Activated naive CD8-positive, alpha-beta T cell treated with anti-CD3 and anti-CD28 coated beads for 36 hours (primary cell): ENCODE results near the gene BACE2. TPM values are rescaled to one million over a fixed set of nuclear protein-coding genes. Genes with fewer than 3 reads are reported as not detected.
"Not testable (repeated sequence)": the region's sequence is repeated elsewhere in the genome, so short reads cannot be mapped to it uniquely, and the experiment has no call there.

Experiments
- DNase-seq: peaks from one replicate; pipeline ENCODE4 v3.0.0; 2021
- H3K27ac Mint-ChIP-seq: one replicate; pipeline ENCODE4 v1.8.0; 2022; ENCODE audit warnings: mild to moderate bottlenecking, moderate library complexity, mixed read lengths
- H3K27me3 Mint-ChIP-seq: one replicate; pipeline ENCODE4 v1.8.0; 2022; ENCODE audit warnings: mild to moderate bottlenecking, mixed read lengths
- H3K36me3 Mint-ChIP-seq: one replicate; pipeline ENCODE4 v1.8.0; 2021; ENCODE audit warnings: mild to moderate bottlenecking, mixed read lengths
- H3K4me1 Mint-ChIP-seq: one replicate; pipeline ENCODE4 v1.8.0; 2021; ENCODE audit warnings: mixed read lengths
- H3K4me3 Mint-ChIP-seq: one replicate; pipeline ENCODE4 v1.8.0; 2022; ENCODE audit warnings: mild to moderate bottlenecking, moderate library complexity, mixed read lengths
- H3K9me3 Mint-ChIP-seq: one replicate; pipeline ENCODE4 v1.8.0; 2022; ENCODE audit warnings: mixed read lengths
- total RNA-seq, 2 experiments: library from RNA; stranded (reverse); gene quantifications; one replicate each; pipeline ENCODE4 v1.2.3, GENCODE V29; 2021

BACE2 gene
- total RNA-seq, 2 experiments from 2014 or later = 1.8 to 2.0 TPM

DNA sequence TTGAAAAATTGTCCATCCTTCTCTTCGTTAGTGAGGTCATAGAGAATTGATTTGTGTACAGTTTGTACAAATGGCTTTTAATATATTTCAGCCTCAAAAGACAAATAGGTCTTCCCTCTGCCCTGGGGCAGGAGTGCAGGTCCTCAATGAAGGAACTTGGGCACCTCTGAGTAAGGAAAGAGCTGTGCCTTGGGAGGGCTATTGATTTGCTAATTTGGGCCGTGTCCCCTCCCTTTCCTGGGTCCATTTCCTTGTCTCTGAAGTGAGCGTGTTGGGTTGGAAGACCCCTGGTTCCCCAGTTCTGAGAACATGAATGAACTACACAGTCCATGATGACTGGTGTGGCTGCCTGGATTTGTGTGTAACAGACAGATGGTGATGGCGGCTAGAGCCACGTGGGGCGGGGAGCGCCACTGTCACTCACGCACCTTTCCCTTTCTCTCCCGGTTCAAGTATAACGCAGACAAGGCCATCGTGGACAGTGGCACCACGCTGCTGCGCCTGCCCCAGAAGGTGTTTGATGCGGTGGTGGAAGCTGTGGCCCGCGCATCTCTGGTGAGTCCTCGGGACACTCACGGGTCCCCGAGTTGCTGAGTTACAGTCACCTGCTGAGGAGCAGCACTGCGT lies 77.7 kb downstream of the BACE2 start:
- Mint-ChIP-seq H3K36me3 (no peaks in the 10 kb centered on the region), H3K27ac (no peak overlapping the region), H3K4me1 (no peaks in the 10 kb centered on the region)

DNA sequence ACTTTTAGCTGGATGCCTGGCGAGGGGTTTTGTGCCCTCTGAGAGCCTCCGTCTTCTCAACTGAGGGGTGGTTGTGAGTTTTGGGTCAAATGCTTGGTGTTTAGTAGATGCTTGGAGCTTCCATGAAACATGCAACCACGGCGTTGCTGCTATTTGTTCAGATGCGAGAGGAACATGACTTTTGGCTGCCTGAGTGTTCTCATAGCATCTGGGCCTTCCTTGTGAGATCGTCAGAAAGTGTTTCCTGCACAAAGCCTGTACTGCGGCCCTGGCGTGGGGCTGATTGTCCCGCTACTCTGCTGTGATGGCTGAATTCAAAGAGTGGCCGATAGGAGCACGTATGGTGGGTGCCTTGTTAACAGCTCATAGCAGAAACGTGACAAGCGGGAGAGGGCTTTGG lies 78.8 kb downstream of the BACE2 start:
- Mint-ChIP-seq H3K27ac (no peak overlapping the region), H3K36me3 (no peaks in the 10 kb centered on the region), H3K9me3 (no peaks in the 10 kb centered on the region), H3K4me1 (no peaks in the 10 kb centered on the region), H3K4me3 (no peak overlapping the region), H3K27me3 (peaks cover 4% of the 10 kb centered on the region)
- DNase-seq = no peak

More for the DNA sequence above, 77.7 kb downstream of the BACE2 start:
- no peak for DNase-seq
- Mint-ChIP-seq H3K4me3 (no peak overlapping the region), H3K27me3 (peaks cover 4% of the 10 kb centered on the region), H3K9me3 (no peaks in the 10 kb centered on the region)

DNA sequence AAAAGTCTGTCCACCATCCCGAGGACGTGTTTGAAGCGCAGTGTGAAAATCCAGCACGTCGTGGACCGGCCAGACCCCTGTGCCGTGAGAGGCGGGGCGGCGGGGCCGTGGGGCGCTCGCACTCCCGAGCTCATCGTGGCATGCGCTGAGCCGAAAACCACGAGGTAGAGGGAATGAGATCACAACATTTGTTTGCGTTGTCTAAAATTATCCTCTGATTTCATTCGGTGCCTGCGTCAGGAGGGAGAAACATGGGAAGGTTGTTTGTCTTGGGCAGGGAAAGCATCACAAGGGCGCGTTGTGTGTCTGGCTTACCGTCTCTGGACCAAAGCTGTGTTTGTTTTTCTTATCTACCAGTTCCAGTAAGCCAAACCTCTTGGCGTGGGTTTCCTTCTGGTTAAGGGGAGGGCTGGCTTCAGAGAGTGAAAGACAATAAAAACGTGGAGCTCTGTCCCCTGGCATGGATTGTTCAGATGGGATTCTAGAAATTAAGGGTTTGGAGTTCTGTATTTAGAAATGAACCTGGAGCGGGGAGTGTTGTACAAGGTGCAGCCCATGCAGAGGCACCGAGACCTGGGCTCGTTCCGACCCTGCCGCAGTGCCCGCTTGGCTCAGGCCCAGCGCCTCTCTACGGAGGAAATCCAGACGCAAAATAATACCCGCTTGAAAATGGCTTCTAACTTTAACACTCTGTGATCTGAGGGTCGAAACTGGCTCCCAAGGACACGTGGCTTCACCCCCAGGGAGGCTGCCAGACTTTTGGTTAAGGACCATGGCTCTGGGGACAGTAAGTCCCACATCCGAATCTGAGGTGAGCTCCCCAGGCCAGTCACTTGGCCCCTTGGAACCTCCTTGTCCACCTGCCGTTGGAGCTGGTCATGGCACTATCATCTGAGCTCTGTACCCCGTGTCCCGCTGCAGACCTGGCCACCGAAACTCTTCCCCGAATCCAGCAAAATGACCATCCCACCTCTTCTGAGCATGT lies 79.9 kb downstream of the BACE2 start:
- H3K27me3 Mint-ChIP-seq = peaks cover 4% of the 10 kb centered on the region
- no peak overlapping the region for H3K4me3 Mint-ChIP-seq
- no peak for DNase-seq
- no peaks in the 10 kb centered on the region for H3K4me1 Mint-ChIP-seq
- H3K36me3 Mint-ChIP-seq = no peaks in the 10 kb centered on the region
- H3K27ac Mint-ChIP-seq = no peak overlapping the region
- no peaks in the 10 kb centered on the region for H3K9me3 Mint-ChIP-seq

DNA sequence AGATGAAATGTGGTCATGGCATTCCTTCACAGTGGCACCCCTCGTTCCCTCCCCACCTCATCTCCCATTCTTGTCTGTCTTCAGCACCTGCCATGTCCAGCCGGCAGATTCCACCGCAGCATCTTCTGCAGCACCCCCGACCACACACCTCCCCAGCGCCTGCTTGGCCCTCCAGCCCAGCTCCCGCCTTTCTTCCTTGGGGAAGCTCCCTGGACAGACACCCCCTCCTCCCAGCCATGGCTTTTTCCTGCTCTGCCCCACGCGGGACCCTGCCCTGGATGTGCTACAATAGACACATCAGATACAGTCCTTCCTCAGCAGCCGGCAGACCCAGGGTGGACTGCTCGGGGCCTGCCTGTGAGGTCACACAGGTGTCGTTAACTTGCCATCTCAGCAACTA lies 81.5 kb downstream of the BACE2 start:
- DNase-seq = no peak
- no peak overlapping the region for H3K27ac Mint-ChIP-seq
- H3K4me1 Mint-ChIP-seq = no peaks in the 10 kb centered on the region

DNA sequence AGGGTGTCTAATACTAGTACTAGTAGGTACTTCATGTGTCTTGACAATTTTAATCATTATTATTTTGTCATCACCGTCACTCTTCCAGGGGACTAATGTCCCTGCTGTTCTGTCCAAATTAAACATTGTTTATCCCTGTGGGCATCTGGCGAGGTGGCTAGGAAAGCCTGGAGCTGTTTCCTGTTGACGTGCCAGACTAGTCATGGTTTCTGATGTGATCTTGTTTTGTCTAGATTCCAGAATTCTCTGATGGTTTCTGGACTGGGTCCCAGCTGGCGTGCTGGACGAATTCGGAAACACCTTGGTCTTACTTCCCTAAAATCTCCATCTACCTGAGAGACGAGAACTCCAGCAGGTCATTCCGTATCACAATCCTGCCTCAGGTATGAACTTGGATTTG lies 82.6 kb downstream of the BACE2 start:
- Mint-ChIP-seq H3K36me3 (peaks cover 2% of the 10 kb centered on the region), H3K4me3 (no peak overlapping the region), H3K27ac (no peak overlapping the region), H3K4me1 (no peaks in the 10 kb centered on the region), H3K9me3 (peaks cover 3% of the 10 kb centered on the region), H3K27me3 (peaks cover 4% of the 10 kb centered on the region)
- DNase-seq = no peak

More for the DNA sequence above, 81.5 kb downstream of the BACE2 start:
- Mint-ChIP-seq H3K9me3 (peaks cover 3% of the 10 kb centered on the region), H3K27me3 (peaks cover 4% of the 10 kb centered on the region), H3K4me3 (no peak overlapping the region), H3K36me3 (peaks cover 2% of the 10 kb centered on the region)

DNA sequence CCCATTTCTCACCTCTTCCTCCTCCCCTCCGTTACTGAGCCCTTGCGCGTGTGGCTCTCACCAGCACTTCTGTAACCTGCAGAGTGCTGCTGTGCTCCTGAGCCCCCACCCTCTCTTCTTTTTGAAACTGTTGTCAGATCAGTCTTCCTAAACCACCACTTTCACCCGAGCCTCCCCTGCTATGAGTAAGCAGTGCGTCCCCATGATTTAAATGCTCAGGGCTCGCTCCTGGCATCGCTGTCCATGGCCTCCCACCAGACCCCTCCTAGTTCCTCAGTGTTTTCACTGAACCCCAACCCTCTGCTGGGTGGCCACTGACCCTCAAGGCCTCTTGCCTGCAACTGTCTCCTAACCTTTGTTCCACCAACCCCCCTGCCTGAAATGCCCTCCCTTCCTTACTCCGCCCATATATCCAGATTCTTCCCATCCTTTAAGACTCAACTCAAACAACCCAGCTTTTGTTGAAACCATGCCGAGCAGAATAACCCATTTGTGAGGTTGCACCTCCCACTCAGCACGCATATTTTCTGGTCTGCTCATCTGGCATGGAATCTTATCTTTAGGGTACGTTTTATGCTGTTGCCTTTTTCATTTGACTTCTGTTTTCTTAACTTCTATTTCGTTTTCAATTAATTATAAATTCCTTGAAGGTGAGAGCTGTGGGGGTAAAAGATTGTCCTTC lies 84.1 kb downstream of the BACE2 start:
- DNase-seq = no peak
- Mint-ChIP-seq H3K9me3 (peaks cover 9% of the 10 kb centered on the region), H3K4me3 (no peak overlapping the region), H3K27me3 (peaks cover 3% of the 10 kb centered on the region), H3K27ac (no peak overlapping the region), H3K36me3 (peaks cover 4% of the 10 kb centered on the region), H3K4me1 (no peaks in the 10 kb centered on the region)

DNA sequence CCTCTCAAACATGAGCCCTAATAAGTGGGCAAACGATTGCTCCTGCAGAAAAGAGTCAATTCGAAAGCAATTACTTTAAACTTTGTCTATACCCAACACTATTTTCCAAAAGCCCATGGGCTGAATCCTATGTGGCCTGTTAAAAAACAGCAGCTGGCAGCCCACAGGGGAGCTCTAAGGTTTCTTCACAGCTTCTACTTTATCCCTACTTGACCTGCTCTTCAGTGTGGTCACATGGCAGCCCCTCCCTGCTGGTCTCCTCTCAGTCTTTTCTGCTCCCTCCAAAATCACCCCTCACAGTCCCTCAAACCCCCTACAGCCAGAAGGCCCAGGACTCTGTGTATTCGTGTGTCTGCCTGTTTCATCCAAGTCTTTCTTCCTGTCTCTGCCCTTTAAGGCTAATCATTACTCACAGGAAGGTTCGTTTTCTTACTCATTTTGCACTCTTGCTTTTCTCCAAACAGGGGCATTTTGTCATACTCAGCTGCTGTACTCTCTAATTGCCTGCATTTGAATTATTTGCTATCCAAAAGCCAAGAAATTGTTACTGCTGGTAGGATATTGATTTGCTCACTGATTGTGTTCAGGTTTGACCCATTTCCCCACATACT lies 86.2 kb downstream of the BACE2 start:
- DNase-seq = no peak
- peaks cover 3% of the 10 kb centered on the region for H3K27me3 Mint-ChIP-seq
- H3K4me3 Mint-ChIP-seq = no peak overlapping the region
- peaks cover 9% of the 10 kb centered on the region for H3K9me3 Mint-ChIP-seq
- no peak overlapping the region for H3K27ac Mint-ChIP-seq
- H3K4me1 Mint-ChIP-seq = no peaks in the 10 kb centered on the region
- peaks cover 4% of the 10 kb centered on the region for H3K36me3 Mint-ChIP-seq

DNA sequence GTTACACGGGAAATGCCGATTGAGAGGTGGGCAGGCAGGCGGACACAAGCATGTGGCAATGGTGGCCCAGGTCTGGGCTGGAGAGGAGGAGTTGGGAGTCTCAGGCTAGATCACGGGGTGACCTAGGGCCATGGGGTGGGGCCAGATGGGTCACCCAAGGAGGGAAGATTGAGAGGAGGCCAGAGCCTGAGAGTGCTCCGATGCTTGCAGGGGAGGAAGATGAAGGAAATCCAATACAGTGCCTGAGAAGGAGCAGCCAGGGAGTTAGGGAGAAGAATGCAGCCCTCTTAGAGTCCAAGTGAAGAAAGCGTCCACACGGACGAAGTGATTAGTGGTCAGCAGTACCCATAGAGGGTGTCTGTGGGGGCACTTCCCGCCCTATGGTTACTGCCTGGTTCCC lies 87.2 kb downstream of the BACE2 start:
- no peaks in the 10 kb centered on the region for H3K4me1 Mint-ChIP-seq
- no peak overlapping the region for H3K4me3 Mint-ChIP-seq
- peaks cover 4% of the 10 kb centered on the region for H3K36me3 Mint-ChIP-seq
- peaks cover 9% of the 10 kb centered on the region for H3K9me3 Mint-ChIP-seq
- no peak overlapping the region for H3K27ac Mint-ChIP-seq
- peaks cover 3% of the 10 kb centered on the region for H3K27me3 Mint-ChIP-seq
- no peak for DNase-seq

DNA sequence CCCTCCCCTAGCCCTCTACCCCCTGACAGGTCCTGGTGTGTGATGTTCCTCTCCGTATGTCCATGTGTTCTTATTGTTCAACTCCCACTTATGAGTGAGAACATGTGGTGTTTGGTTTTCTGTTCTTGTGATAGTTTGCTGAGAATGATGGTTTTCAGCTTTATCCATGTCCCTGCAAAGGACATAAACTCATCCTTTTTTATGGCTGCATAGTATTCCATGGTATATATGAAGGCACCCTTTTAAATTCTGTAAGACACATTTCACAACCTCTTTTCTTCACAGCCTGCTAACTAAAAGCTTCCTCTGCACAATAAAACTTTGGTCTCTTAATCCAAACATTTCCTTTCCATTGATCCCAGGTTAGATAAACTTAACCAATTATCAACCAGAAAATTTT lies 88.3 kb downstream of the BACE2 start:
- not testable (repeated sequence) for H3K27me3 Mint-ChIP-seq, H3K4me1 Mint-ChIP-seq, H3K36me3 Mint-ChIP-seq, H3K27ac Mint-ChIP-seq, H3K4me3 Mint-ChIP-seq, H3K9me3 Mint-ChIP-seq, DNase-seq

DNA sequence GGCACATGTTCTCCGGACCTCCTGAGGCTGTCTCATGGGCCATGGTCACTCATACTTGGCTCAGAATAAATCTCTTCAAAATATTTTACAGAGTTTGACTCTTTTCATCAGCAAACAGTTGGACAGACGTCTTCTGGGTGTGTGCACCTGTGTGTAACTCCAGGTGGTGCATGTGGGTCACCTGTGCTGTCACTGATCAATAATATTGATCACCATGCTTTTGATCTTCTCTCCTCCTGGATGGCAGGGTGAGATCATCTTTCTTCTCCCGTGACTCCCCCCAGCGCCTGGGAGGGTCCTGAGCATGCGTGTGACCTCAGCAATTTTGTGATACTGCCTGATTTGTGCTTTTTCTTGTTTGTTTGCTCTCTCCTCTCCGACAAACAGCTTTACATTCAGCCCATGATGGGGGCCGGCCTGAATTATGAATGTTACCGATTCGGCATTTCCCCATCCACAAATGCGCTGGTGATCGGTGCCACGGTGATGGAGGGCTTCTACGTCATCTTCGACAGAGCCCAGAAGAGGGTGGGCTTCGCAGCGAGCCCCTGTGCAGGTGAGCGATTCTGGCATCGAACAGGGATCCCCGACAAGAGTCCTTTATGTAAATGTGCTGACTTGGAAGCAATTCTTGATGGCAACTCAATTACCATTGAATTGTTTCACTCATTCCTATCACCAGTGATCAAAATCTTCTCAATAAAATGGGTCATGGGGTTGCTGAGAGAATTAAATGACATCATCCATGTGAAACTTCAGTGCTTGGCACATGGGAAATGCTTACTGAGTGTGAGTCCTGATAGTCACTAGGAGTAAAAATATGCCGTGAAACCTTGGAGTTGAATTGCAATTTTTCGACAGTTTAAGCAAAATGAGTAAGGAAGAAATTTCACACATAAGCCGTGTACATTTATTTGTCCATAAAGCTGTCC lies 89.1 kb downstream of the BACE2 start:
- Mint-ChIP-seq H3K9me3 (peaks cover 9% of the 10 kb centered on the region), H3K36me3 (peaks cover 4% of the 10 kb centered on the region), H3K4me1 (no peaks in the 10 kb centered on the region), H3K27ac (no peak overlapping the region), H3K27me3 (peaks cover 3% of the 10 kb centered on the region), H3K4me3 (no peak overlapping the region)
- DNase-seq = no peak

DNA sequence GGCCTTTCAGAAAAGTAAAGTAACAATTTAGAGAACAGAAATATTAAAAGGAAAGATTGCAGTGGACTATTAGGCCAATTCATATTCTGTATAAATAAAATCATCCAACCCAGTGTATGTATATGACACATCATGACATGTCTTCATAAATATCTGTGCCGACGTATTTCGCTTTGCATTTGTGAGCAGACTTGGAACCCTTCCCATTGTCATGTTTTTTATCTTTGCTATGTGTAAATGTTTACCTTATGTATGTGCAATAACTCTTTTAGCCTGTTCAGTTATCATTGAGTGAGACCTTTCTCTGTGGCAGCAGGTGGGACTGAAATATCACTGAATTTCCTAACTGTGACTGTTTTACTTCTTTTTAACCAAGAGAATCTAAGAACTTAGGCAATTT lies 90.7 kb downstream of the BACE2 start:
- no peak for DNase-seq
- Mint-ChIP-seq H3K4me1 (no peaks in the 10 kb centered on the region), H3K27ac (no peak overlapping the region), H3K27me3 (peaks cover 6% of the 10 kb centered on the region), H3K4me3 (no peak overlapping the region), H3K36me3 (peaks cover 4% of the 10 kb centered on the region), H3K9me3 (peaks cover 11% of the 10 kb centered on the region)

DNA sequence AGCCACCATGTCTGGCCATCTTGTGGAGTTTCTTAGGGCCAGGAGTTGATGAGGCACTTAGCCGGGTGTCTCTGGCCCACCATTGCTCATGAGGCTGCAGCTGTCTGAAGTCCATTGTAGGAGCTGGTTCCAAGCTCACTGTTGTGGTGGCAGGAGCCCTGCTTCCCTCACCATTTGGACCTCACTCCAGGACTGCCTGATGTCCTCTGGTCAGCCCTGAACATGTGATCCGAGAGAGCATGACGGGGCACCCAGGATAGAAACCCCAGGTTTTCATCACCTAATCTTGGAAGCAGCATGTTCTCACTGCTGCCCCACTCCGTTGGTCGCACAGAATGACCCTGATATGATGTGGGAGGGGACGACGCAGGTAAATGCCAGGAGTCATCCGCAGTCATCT lies 92.5 kb downstream of the BACE2 start:
- no peaks in the 10 kb centered on the region for H3K4me1 Mint-ChIP-seq
- no peak for DNase-seq
- H3K27ac Mint-ChIP-seq = no peak overlapping the region
- no peak overlapping the region for H3K4me3 Mint-ChIP-seq
- peaks cover 16% of the 10 kb centered on the region for H3K9me3 Mint-ChIP-seq
- peaks cover 1% of the 10 kb centered on the region for H3K36me3 Mint-ChIP-seq
- peaks cover 17% of the 10 kb centered on the region for H3K27me3 Mint-ChIP-seq

DNA sequence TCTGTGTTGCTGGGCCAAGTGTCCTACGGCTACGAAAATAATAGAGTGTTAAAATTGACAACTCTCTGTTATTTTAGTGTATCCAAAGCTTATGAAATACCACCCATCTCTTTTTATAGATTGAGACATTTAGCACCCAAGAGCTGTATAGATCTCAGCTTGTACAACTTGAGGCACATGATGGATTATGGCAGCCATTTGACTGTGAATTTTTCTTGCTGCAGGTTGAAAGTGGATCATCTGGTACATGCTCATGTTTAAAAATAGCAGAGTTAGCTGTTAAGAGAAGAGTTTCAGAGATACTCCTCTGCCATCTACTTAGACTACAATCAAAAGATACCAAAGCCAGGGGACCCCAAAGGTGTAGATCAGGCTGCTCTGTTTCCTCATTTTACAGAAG lies 99.4 kb downstream of the BACE2 start:
- no peaks in the 10 kb centered on the region for H3K4me1 Mint-ChIP-seq
- DNase-seq = no peak
- peaks cover 15% of the 10 kb centered on the region for H3K9me3 Mint-ChIP-seq
- H3K27me3 Mint-ChIP-seq = peaks cover 14% of the 10 kb centered on the region
- H3K36me3 Mint-ChIP-seq = no peaks in the 10 kb centered on the region
- H3K4me3 Mint-ChIP-seq = no peak overlapping the region
- H3K27ac Mint-ChIP-seq = no peak overlapping the region

DNA sequence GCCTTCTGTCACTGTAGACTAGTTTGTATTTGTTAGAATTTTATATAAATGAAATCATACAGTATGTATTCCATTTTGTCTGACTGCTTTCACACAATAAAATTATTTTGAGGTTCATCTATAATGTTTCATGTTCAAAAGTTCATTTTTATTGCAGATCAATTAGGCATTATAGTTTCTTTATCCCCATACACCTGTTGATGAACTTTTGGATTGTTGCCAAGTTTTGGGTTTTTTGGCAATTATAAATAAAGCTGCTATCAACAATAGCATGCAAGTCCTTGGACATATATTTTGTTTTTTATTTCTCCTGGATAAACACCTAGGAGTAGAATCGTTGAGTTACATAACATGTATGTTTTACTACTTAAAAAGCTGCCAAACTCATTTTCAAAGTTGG lies 101.6 kb downstream of the BACE2 start:
- Mint-ChIP-seq H3K27ac (no peak overlapping the region), H3K4me3 (no peak overlapping the region), H3K36me3 (peaks cover 4% of the 10 kb centered on the region), H3K4me1 (no peaks in the 10 kb centered on the region), H3K9me3 (peaks cover 13% of the 10 kb centered on the region), H3K27me3 (peaks cover 2% of the 10 kb centered on the region)
- DNase-seq = no peak
